ENCODE measurements around the gene CSNK1G1. TPM values are rescaled to one million over a fixed set of nuclear protein-coding genes. Genes with fewer than 3 reads are reported as not detected.

The CSNK1G1 gene
- total and polyA plus RNA-seq, 2 of the 8 experiments (the other 6 are each of a cell fraction or from before 2014, with no cell fraction given): 6.0 to 12.9 TPM

DNA sequence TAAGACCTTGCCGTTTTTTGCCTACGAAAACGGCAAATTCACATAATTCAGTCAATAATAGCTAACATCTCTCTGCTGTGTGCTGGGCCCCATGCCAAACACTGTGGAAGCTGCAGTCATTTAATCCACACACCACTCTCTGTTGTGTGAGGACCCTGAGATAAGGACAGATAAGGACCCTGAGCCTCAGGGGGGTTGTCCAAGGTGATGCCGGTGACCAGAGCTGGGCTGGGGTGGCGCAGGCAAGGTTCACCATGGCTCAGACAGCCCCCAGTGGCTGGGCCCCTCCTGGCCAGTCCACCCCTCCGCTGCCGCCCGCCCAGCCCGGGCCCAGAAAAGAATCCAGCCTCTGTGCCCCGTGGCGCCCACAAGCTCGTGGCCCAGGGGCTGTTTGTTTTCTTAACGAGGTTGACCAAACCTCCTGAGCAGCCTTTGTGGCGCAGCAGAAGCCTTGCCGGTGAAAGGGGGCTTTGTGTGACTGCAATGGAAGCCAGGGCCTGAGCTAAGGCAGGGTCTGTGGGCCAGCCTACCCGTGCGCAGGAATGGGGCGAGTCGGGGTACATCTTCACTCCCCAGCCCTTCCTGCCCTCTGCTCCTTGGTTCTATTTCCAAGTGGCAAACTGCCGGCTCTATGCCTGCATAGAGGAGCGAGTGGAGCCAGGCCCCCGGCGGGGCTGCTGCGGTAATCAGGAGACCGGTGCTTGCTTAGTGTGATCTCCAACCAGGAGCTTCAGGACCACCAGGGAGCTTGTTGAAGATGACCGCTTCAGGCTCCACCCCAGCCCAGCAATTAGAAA is 208.9 kb downstream of the CSNK1G1 start (continued):
- TF ChIP-seq, protein P1, sequence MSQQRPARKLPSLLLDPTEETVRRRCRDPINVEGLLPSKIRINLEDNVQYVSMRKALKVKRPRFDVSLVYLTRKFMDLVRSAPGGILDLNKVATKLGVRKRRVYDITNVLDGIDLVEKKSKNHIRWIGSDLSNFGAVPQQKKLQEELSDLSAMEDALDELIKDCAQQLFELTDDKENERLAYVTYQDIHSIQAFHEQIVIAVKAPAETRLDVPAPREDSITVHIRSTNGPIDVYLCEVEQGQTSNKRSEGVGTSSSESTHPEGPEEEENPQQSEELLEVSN (IDR thresholded peaks at IDR 0.05): no peak
